K562 (cell line): ENCODE data around the gene UQCR11. TPM values are rescaled to one million over a fixed set of nuclear protein-coding genes. Genes with fewer than 3 reads are reported as not detected.

Experiments
- ARID1B ChIP-seq: fragments of 450-650 bp; IDR thresholded peaks from 2 replicates; pipeline ENCODE4 v1.6.1; 2016; ENCODE audit warnings: antibody characterized with exemption, mild to moderate bottlenecking, inconsistent platforms
- EP300 ChIP-seq: IDR thresholded peaks from 2 replicates; pipeline ENCODE4 v1.6.1; 2012; ENCODE audit warnings: low read length, improper control_type of control experiment
- MCM2 ChIP-seq: fragments of 450-650 bp; IDR thresholded peaks from 2 replicates; pipeline ENCODE4 v1.6.1; 2017; ENCODE audit warnings: low read depth, mild to moderate bottlenecking
- PHF20 ChIP-seq: fragments of 450-650 bp; IDR thresholded peaks from 2 replicates; pipeline ENCODE4 v1.6.1; 2018; ENCODE audit not compliant: partially characterized antibody
- POU5F1 ChIP-seq: fragments of 150-350 bp; IDR thresholded peaks from 2 replicates; pipeline ENCODE4 v1.6.1; 2014; ENCODE audit warnings: borderline replicate concordance, low read length, low read depth, mild to moderate bottlenecking; ENCODE audit not compliant: partially characterized antibody
- SIX5 ChIP-seq, 2 experiments: IDR thresholded peaks; 2 replicates each; pipeline ENCODE4 v1.6.1; 2011; ENCODE audit warnings: low read length in 2 of 2, borderline replicate concordance in 1 of 2, low read depth in 1 of 2, mild to moderate bottlenecking in 1 of 2, moderate library complexity in 1 of 2; ENCODE audit not compliant: insufficient read depth in 1 of 2
- TEAD4 ChIP-seq, 2 experiments: sonication (generic) in 1 of 2; formaldehyde crosslinking in 1 of 2; IDR thresholded peaks; 2 replicates each; pipeline versions ENCODE4 v1.6.1 to v1.8.0; 2012 to 2022; ENCODE audit warnings: borderline replicate concordance in 1 of 2, inconsistent platforms in 1 of 2, low read length in 1 of 2, mild to moderate bottlenecking in 1 of 2, missing genetic modification reagents in 1 of 2
- ZBED1 ChIP-seq: IDR thresholded peaks from 2 replicates; pipeline ENCODE4 v1.6.1; 2014
- ZBTB1 ChIP-seq: sonication (generic); formaldehyde crosslinking; IDR thresholded peaks from 2 replicates; pipeline ENCODE4 v1.8.1; 2023; ENCODE audit warnings: missing genetic modification reagents, low read depth, mild to moderate bottlenecking, borderline replicate concordance
- ZFP1 ChIP-seq: fragments of 450-650 bp; formaldehyde crosslinking; IDR thresholded peaks from 2 replicates; pipeline ENCODE4 v1.4.0; 2020; ENCODE audit warnings: mild to moderate bottlenecking, mixed read lengths
- ZNF165 ChIP-seq: fragments of 250-450 bp; sonication (Bioruptor Pico); IDR thresholded peaks from 2 replicates; pipeline ENCODE4 v1.4.0; 2020; ENCODE audit warnings: borderline replicate concordance
- ZNF384 ChIP-seq: IDR thresholded peaks from 2 replicates; pipeline ENCODE4 v1.6.1; 2012; ENCODE audit warnings: low read depth, low read length, improper control_type of control experiment
- ZNF445 ChIP-seq: fragments of 250-450 bp; sonication (Bioruptor Pico); IDR thresholded peaks from 2 replicates; pipeline ENCODE4 v1.4.0; 2020; ENCODE audit warnings: low read depth, mild to moderate bottlenecking, moderate library complexity
- ZNF76 ChIP-seq: fragments of 250-450 bp; sonication (Bioruptor Pico); IDR thresholded peaks from 2 replicates; pipeline ENCODE4 v1.4.0; 2020; ENCODE audit warnings: mild to moderate bottlenecking, moderate library complexity, borderline replicate concordance
- polyA plus RNA-seq, 8 experiments: library from polyadenylated mRNA; depleted of rRNA in 4 of 8; stranded (reverse) in 5 of 8; unstranded in 3 of 8; fragments of >200 nt; fragmentation: Nextera tagmentation in 2 of 8; fragmentation: Illumina TruSeq in 1 of 8; extraction: Ambion mirVana in 2 of 8; extraction: Trizol in 1 of 8; gene quantifications; 2 replicates each; pipeline versions ENCODE4 v1.2.1 to v1.2.3, GENCODE V29; 2011 to 2014; ENCODE audit warnings: inconsistent platforms in 1 of 8, missing spikeins in 1 of 8
- total RNA-seq, 7 experiments: library from RNA; depleted of rRNA in 6 of 7; stranded (reverse); fragments of >200 nt in 6 of 7; fragmentation: Illumina TruSeq in 2 of 7; extraction: Trizol in 2 of 7; gene quantifications; 2 replicates each; pipeline versions ENCODE4 v1.2.1 to v1.2.3, GENCODE V29; 2011 to 2021; ENCODE audit warnings: low replicate concordance in 1 of 7
- TF ChIP-seq, protein P1 (sequence below): fragments of 450-650 bp; IDR thresholded peaks from 2 replicates; pipeline ENCODE4 v1.6.1; 2017; ENCODE audit warnings: antibody characterized with exemption, mild to moderate bottlenecking
- TF ChIP-seq, protein P2 (sequence below): fragments of 250-450 bp; sonication (Bioruptor Pico); IDR thresholded peaks from 2 replicates; pipeline ENCODE4 v1.5.0; 2020; ENCODE audit warnings: mild to moderate bottlenecking
- TF ChIP-seq, protein P3 (sequence below): fragments of 250-450 bp; sonication (Bioruptor Pico); IDR thresholded peaks from 2 replicates; pipeline ENCODE4 v1.8.0; 2022; ENCODE audit warnings: inconsistent platforms, mild to moderate bottlenecking, moderate library complexity, borderline replicate concordance

UQCR11 gene
- total and polyA plus RNA-seq, 9 of the 15 experiments (the other 6 are each of a cell fraction or from before 2014, with no cell fraction given), result 57.6 to 394 (median 259) TPM

DNA sequence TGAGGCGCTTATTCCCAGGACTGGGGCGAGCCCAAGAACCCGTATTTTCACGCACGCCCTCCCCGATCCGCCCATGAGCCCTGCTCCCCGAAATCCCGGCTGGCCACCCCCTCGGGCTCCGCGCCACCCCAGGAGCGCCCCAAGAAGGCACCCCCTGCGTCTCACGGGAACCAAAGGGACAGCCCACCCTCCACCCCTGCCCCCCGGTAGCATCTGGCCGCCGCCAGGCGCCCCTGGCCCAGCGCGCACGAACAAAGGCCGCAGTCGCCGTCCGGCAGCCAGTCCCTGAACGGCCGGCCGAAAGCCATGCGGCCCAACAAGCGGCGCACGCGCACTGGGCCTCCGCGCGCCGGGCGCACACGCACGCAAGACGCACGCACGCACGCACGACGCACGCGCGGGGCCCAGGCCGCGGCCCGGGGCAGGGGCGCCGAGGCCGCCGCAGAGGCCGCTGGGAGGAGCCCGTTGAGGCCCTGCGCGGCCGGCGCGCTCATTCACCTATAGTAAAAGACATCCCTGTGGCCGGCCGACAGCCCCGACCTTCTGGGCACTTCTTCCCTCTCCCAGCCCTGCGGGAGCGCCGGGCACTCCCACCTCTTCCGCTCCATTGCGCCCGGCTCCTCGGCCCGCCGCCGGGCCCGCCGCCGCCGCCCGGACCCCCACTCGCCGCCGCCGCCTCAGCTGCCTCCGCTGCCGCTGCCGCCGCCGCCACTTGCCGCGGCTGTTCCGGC, 13.1 kb downstream of the UQCR11 start (continued):
- TF ChIP-seq TEAD4 (IDR thresholded peaks at IDR 0.05; ENCODE audit: low read length) (0 out of 2 replicates have a peak, but pooled peaks have one; percentile 11), TEAD4 (CRISPR knock-in tag; IDR thresholded peaks at IDR 0.05; ENCODE audit: borderline replicate concordance) (no peak), PHF20 (peak; percentile 48), ZNF445 (CRISPR knock-in tag) (no peak), MCM2 (no peak), SIX5 (IDR thresholded peaks at IDR 0.05; ENCODE audit: borderline replicate concordance in 1 of 2, insufficient read depth in 1 of 2, low read depth in 1 of 2, low read length in 2 of 2) (no peak), POU5F1 (no peak), ZNF76 (no peak), ZFP1 (CRISPR knock-in tag) (no peak), ZBTB1 (CRISPR knock-in tag) (no peak; the same call in 1 of the 2 replicates), ZNF384 (no peak), ZBED1 (no peak; the same call in 1 of the 2 replicates), ARID1B (no peak), ZNF165 (CRISPR knock-in tag) (no peak), EP300 (no peak)
- TF ChIP-seq, protein P1, sequence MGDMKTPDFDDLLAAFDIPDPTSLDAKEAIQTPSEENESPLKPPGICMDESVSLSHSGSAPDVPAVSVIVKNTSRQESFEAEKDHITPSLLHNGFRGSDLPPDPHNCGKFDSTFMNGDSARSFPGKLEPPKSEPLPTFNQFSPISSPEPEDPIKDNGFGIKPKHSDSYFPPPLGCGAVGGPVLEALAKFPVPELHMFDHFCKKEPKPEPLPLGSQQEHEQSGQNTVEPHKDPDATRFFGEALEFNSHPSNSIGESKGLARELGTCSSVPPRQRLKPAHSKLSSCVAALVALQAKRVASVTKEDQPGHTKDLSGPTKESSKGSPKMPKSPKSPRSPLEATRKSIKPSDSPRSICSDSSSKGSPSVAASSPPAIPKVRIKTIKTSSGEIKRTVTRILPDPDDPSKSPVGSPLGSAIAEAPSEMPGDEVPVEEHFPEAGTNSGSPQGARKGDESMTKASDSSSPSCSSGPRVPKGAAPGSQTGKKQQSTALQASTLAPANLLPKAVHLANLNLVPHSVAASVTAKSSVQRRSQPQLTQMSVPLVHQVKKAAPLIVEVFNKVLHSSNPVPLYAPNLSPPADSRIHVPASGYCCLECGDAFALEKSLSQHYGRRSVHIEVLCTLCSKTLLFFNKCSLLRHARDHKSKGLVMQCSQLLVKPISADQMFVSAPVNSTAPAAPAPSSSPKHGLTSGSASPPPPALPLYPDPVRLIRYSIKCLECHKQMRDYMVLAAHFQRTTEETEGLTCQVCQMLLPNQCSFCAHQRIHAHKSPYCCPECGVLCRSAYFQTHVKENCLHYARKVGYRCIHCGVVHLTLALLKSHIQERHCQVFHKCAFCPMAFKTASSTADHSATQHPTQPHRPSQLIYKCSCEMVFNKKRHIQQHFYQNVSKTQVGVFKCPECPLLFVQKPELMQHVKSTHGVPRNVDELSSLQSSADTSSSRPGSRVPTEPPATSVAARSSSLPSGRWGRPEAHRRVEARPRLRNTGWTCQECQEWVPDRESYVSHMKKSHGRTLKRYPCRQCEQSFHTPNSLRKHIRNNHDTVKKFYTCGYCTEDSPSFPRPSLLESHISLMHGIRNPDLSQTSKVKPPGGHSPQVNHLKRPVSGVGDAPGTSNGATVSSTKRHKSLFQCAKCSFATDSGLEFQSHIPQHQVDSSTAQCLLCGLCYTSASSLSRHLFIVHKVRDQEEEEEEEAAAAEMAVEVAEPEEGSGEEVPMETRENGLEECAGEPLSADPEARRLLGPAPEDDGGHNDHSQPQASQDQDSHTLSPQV, result peak; percentile 48; the same call in 1 of the 2 replicates
- TF ChIP-seq, protein P2, sequence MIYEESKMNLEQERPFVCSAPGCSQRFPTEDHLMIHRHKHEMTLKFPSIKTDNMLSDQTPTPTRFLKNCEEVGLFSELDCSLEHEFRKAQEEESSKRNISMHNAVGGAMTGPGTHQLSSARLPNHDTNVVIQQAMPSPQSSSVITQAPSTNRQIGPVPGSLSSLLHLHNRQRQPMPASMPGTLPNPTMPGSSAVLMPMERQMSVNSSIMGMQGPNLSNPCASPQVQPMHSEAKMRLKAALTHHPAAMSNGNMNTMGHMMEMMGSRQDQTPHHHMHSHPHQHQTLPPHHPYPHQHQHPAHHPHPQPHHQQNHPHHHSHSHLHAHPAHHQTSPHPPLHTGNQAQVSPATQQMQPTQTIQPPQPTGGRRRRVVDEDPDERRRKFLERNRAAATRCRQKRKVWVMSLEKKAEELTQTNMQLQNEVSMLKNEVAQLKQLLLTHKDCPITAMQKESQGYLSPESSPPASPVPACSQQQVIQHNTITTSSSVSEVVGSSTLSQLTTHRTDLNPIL, result no peak
- TF ChIP-seq, protein P3, sequence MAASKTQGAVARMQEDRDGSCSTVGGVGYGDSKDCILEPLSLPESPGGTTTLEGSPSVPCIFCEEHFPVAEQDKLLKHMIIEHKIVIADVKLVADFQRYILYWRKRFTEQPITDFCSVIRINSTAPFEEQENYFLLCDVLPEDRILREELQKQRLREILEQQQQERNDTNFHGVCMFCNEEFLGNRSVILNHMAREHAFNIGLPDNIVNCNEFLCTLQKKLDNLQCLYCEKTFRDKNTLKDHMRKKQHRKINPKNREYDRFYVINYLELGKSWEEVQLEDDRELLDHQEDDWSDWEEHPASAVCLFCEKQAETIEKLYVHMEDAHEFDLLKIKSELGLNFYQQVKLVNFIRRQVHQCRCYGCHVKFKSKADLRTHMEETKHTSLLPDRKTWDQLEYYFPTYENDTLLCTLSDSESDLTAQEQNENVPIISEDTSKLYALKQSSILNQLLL (CRISPR knock-in tag), result no peak
